RWPE2 (cell line): ENCODE results near the gene CNOT6.
"Not testable (repeated sequence)": the region's sequence is repeated elsewhere in the genome, so short reads cannot be mapped to it uniquely, and the experiment has no call there.

Source experiments
- ATAC-seq: fragments of 200-7000 bp; cut with Tn5 transposase; 3 replicates; pipeline ENCODE4 v1.9.1; 2021; ENCODE audit warnings: low read depth
- DNase-seq: peaks from one replicate; pipeline ENCODE4 v3.0.0-alpha.2; 2020; ENCODE audit warnings: low spot score
- H3K27ac ChIP-seq: fragments of 450-650 bp; 2 replicates; pipeline ENCODE4 v1.5.1; 2017; ENCODE audit warnings: mild to moderate bottlenecking; ENCODE audit not compliant: poor library complexity, severe bottlenecking
- H3K27me3 ChIP-seq: fragments of 250-450 bp; sonication (Bioruptor Pico); 2 replicates; pipeline ENCODE4 v1.5.1; 2021; ENCODE audit warnings: mild to moderate bottlenecking, moderate library complexity; ENCODE audit not compliant: insufficient read depth, poor library complexity, severe bottlenecking
- H3K36me3 ChIP-seq: fragments of 250-450 bp; sonication (Bioruptor Pico); 2 replicates; pipeline ENCODE4 v1.5.1; 2020; ENCODE audit warnings: low read depth, mild to moderate bottlenecking, moderate library complexity
- H3K4me1 ChIP-seq: fragments of 250-450 bp; sonication (Bioruptor Pico); 2 replicates; pipeline ENCODE4 v1.5.1; 2021; ENCODE audit warnings: mild to moderate bottlenecking, moderate library complexity; ENCODE audit not compliant: insufficient read depth, poor library complexity, severe bottlenecking
- H3K4me3 ChIP-seq: fragments of 250-450 bp; sonication (Bioruptor Pico); 2 replicates; pipeline ENCODE4 v1.5.1; 2021; ENCODE audit warnings: mild to moderate bottlenecking, moderate library complexity; ENCODE audit not compliant: severe bottlenecking
- H3K9me3 ChIP-seq: fragments of 250-450 bp; sonication (Bioruptor Pico); 2 replicates; pipeline ENCODE4 v1.5.1; 2021; ENCODE audit warnings: mild to moderate bottlenecking, moderate library complexity; ENCODE audit not compliant: severe bottlenecking
- TF ChIP-seq, protein P1 (sequence below): fragments of 450-650 bp; IDR thresholded peaks from one replicate; pipeline ENCODE4 v1.5.1; 2017; ENCODE audit warnings: mild to moderate bottlenecking, moderate library complexity; ENCODE audit not compliant: poor library complexity, severe bottlenecking

Gene CNOT6

DNA sequence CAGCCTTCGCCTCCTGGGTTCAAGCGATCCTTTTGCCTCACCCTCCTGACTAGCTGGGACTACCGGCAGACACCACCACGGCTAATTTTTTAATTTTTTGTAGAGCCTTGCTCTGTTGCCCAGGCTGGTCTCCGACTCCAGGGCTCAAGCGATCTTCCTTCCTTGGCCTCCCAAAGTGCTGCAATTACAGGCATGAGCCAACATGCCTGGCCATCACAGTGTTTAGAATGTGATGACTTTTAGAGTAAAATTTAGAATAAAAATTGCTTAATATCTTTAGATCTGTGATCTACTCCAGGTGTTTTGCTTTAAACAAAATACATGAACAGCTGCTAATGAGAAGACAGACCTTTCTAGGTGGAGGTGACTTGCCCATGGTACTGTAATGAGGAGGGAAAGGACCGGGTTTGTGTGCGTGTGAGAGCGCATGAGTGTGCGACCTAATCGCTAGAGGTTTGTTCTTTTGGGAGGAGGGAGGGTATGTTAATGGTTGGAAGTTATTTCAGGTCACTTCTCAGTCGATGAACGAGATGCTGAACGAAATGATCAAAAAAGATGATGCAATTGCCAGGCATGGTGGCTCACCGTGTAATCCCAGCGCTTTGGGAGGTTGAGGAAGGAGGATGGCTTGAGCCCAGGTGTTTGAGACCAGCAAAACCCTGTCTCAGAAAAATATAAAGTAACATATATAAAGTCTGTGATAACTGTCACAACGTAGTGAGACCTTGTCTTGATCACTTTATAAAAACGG, 2.0 kb downstream of the CNOT6 start:
- DNase-seq, result no peak
- Histone ChIP-seq H3K4me3 (peak overlapping the region; percentile 90), H3K36me3 (peaks cover 43% of the 10 kb centered on the region)

DNA sequence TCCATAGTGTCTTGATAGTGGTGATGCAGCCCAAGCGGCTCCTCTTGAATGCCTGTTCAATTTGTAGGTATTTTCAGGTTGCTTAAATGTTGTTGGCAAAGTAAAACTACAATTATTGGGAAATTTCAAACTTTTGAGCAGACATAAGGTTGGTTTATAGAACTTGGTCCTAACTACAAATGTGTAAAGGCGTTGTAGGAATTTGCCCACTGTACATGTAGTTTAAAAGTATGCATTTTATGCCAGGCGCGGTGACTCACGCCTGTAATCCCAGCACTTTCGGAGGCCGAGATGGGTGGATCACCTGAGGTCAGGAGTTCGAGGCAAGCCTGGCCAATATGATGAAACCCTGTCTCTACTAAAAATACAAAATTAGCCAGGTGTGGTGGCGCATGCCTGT, 2.6 kb downstream of the CNOT6 start:
- H3K27ac ChIP-seq, result peak overlapping the region; percentile 71
- H3K4me3 ChIP-seq, ATAC-seq, H3K9me3 ChIP-seq, H3K27me3 ChIP-seq, DNase-seq: not testable (repeated sequence)
- H3K36me3 ChIP-seq, result peaks cover 43% of the 10 kb centered on the region
- peaks cover 33% of the 10 kb centered on the region for H3K4me1 ChIP-seq

More for the DNA sequence above, 2.0 kb downstream of the CNOT6 start:
- peak overlapping the region; percentile 71 for H3K27ac ChIP-seq
- H3K9me3 ChIP-seq, result no peaks in the 10 kb centered on the region
- TF ChIP-seq, protein P1, sequence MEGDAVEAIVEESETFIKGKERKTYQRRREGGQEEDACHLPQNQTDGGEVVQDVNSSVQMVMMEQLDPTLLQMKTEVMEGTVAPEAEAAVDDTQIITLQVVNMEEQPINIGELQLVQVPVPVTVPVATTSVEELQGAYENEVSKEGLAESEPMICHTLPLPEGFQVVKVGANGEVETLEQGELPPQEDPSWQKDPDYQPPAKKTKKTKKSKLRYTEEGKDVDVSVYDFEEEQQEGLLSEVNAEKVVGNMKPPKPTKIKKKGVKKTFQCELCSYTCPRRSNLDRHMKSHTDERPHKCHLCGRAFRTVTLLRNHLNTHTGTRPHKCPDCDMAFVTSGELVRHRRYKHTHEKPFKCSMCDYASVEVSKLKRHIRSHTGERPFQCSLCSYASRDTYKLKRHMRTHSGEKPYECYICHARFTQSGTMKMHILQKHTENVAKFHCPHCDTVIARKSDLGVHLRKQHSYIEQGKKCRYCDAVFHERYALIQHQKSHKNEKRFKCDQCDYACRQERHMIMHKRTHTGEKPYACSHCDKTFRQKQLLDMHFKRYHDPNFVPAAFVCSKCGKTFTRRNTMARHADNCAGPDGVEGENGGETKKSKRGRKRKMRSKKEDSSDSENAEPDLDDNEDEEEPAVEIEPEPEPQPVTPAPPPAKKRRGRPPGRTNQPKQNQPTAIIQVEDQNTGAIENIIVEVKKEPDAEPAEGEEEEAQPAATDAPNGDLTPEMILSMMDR, result no peak
- no peaks in the 10 kb centered on the region for H3K27me3 ChIP-seq
- H3K4me1 ChIP-seq, result peaks cover 33% of the 10 kb centered on the region
- peak; percentile 9; the same call in 1 of the 3 replicates for ATAC-seq

DNA sequence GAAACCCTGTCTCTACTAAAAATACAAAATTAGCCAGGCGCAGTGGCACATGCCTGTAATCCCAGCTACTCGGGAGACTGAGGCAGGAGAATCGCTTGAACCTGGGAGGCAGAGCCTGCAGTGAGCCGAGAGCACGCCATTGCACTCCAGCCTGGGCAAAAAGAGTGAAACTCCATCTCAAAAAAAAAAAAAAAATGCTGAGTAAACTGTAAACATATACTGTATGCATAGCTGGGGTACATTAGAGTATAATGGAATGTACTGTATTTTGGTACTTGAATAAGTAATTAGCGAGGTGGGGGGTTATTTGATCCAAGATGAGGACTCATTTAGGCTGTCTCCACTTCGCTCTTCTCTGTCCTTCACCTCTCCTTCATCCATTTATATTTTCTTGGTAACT, 3.7 kb downstream of the CNOT6 start:
- not testable (repeated sequence) for ATAC-seq, H3K27ac ChIP-seq, H3K4me3 ChIP-seq, H3K27me3 ChIP-seq, H3K9me3 ChIP-seq, DNase-seq
- Histone ChIP-seq H3K4me1 (peaks cover 33% of the 10 kb centered on the region), H3K36me3 (peaks cover 52% of the 10 kb centered on the region)

DNA sequence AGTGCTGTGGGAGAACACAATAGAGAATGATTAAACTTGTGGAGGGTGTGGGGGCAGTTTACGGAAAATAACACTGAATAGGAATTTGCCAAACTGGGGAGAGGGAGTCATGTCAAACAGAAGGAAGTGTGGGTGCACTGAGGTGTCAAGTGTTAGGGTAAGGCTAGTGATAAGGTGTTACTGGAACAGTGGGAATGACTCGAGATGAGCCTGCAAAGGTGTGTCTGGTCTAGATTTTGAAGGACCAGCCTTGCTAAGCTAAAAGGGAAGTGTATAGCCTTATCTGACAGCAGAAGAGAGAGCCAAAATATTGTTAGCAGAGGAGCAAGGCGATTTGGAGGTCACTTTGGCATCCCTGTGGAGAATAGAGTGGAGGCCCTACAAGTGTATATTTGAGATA, 4.2 kb downstream of the CNOT6 start:
- no peak overlapping the region for H3K27ac ChIP-seq
- H3K4me1 ChIP-seq, result peaks cover 31% of the 10 kb centered on the region
- TF ChIP-seq, protein P1, result no peak
- ATAC-seq (no peak), DNase-seq (no peak)
- peaks cover 53% of the 10 kb centered on the region for H3K36me3 ChIP-seq
- no peaks in the 10 kb centered on the region for H3K27me3 ChIP-seq
- no peak overlapping the region for H3K4me3 ChIP-seq
- H3K9me3 ChIP-seq, result no peaks in the 10 kb centered on the region

DNA sequence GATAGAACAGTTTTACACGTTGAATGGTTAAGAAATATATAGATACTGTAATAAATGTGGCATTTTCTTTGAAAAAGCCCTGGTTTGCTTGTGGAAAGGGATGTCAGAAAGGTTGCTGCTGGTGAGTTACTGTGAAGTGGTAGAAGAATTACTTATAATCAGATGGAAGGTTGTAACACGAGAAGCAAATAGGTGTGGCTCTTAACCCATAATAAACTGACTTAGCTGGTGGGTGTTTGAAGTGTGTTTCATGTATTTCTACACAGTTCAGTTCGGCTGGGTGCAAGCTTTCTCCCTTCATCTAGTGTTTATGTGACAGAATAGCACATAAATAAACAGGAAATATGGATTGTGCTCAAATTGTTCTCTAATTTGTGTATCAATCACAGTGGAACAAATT, 5.5 kb downstream of the CNOT6 start:
- DNase-seq (no peak), ATAC-seq (peak; percentile 33; the same call in 1 of the 3 replicates)
- no peak overlapping the region for H3K27ac ChIP-seq
- TF ChIP-seq, protein P1, result no peak
- no peak overlapping the region for H3K4me3 ChIP-seq
- H3K9me3 ChIP-seq, result no peaks in the 10 kb centered on the region
- peaks cover 61% of the 10 kb centered on the region for H3K36me3 ChIP-seq
- no peaks in the 10 kb centered on the region for H3K27me3 ChIP-seq
- H3K4me1 ChIP-seq, result peaks cover 30% of the 10 kb centered on the region

DNA sequence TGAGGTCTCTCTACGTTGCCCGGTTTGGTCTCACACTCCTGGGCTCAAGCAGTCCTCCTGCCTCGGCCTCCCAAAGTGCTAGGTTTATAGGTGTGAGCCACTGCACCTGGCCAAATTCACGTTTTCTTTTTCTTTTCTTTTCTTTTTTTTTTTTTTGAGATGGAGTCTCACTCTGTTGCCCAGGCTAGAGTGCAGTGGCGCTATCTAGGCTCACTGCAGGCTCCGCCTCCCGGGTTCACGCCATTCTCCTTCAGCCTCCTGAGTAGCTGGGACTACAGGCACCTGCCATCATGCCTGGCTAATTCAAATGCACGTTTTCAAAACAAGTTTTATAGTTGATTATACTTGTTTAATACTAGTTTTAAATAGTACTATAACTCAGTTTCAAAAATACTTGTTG, 6.1 kb downstream of the CNOT6 start:
- peaks cover 61% of the 10 kb centered on the region for H3K36me3 ChIP-seq
- not testable (repeated sequence) for H3K27me3 ChIP-seq, H3K9me3 ChIP-seq, H3K4me3 ChIP-seq, H3K27ac ChIP-seq, DNase-seq, ATAC-seq
- peaks cover 28% of the 10 kb centered on the region for H3K4me1 ChIP-seq
- TF ChIP-seq, protein P1, result peak; percentile 18
